ENCODE measurements around the gene DCAKD.

Gene DCAKD

GRCh38 chr17:45032174-45032541 is 19.3 kb downstream of the DCAKD start:
- TF ChIP-seq CTCF (IDR thresholded peaks at IDR 0.05; ENCODE audit: control insufficient read depth, insufficient read depth, low read depth, low read length, missing control alignments): no peak
- no peak for DNase-seq (ENCODE audit: low read depth)
- H3K4me3 ChIP-seq (ENCODE audit: control insufficient read depth, low read depth, low read length): no peak overlapping the region

GRCh38 chr17:45031231-45032173 is 19.9 kb downstream of the DCAKD start:
- no peak overlapping the region for H3K4me3 ChIP-seq (ENCODE audit: control insufficient read depth, low read depth, low read length)
- TF ChIP-seq CTCF (IDR thresholded peaks at IDR 0.05; ENCODE audit: control insufficient read depth, insufficient read depth, low read depth, low read length, missing control alignments): no peak
- DNase-seq (ENCODE audit: low read depth): no peak

GRCh38 chr17:45030733-45031132 is 20.7 kb downstream of the DCAKD start:
- H3K4me3 ChIP-seq (ENCODE audit: control insufficient read depth, low read depth, low read length): no peak overlapping the region
- DNase-seq (ENCODE audit: low read depth): no peak
- no peak for TF ChIP-seq CTCF (IDR thresholded peaks at IDR 0.05; ENCODE audit: control insufficient read depth, insufficient read depth, low read depth, low read length, missing control alignments)

GRCh38 chr17:45029758-45030423 is 21.5 kb downstream of the DCAKD start:
- DNase-seq (ENCODE audit: low read depth): no peak
- TF ChIP-seq CTCF (IDR thresholded peaks at IDR 0.05; ENCODE audit: control insufficient read depth, insufficient read depth, low read depth, low read length, missing control alignments): no peak
- no peak overlapping the region for H3K4me3 ChIP-seq (ENCODE audit: control insufficient read depth, low read depth, low read length)

- no peak for TF ChIP-seq CTCF (IDR thresholded peaks at IDR 0.05; ENCODE audit: control insufficient read depth, insufficient read depth, low read depth, low read length, missing control alignments)
- H3K4me3 ChIP-seq (ENCODE audit: control insufficient read depth, low read depth, low read length): no peak overlapping the region
- no peak for DNase-seq (ENCODE audit: low read depth)
Measured at GRCh38 chr17:45029096-45029495, 22.3 kb downstream of the DCAKD start.

GRCh38 chr17:45022655-45023339 is 28.6 kb downstream of the DCAKD start:
- TF ChIP-seq CTCF (IDR thresholded peaks at IDR 0.05; ENCODE audit: control insufficient read depth, insufficient read depth, low read depth, low read length, missing control alignments): no peak
- H3K4me3 ChIP-seq (ENCODE audit: control insufficient read depth, low read depth, low read length): no peak overlapping the region
- no peak for DNase-seq (ENCODE audit: low read depth)

Data from AG09309 (cell line).